ENCODE data around the gene NUDT17.
A peak's percentile ranks its signal among the peaks of the same experiment; 100 is the strongest.

NUDT17 gene

DNA sequence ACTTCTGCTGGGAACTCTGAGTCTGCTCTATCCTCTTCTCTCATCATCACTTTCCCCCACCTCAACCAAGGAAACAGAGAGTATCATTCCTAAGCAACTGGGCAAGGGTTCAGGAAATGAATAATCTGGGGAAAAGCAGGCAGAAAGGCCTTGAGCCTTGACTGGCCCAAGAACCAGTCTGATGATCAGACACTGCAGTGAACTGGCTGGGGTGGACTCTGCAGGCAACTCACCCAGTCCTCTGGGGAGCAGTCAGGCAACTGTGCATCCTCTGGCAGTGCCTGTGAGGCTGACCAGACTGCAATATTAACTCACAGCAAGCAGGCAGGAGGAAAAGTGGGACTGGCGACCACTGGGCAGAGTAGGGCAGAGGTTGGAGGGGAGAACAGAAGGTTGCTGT, 39.2 kb downstream of the NUDT17 start:
- no peak for TF ChIP-seq Cebpa-rat (IDR thresholded peaks at IDR 0.05)
- H3K27me3 ChIP-seq: peaks cover 10 to 18% (median 13%) of the 10 kb centered on the region in 11 experiments; a peak in 20 of 22 replicates
- H3K36me3 ChIP-seq: no peaks in the 10 kb centered on the region
- no peak overlapping the region for H3K9ac ChIP-seq
- H3K9me3 ChIP-seq (replicated peaks in 1 of 11): no peaks in the 10 kb centered on the region
- peaks cover 0 to 10% (median 0%) of the 10 kb centered on the region in 11 experiments; a peak in 1 of 22 replicates for H4K20me1 ChIP-seq
- no peak overlapping the region for H3K27ac ChIP-seq
- H3K4me1 ChIP-seq: peaks cover 4 to 11% (median 7%) of the 10 kb centered on the region in 10 experiments; a peak in 17 of 20 replicates
- H3K4me3 ChIP-seq: no peak overlapping the region
- H3K4me2 ChIP-seq: peak overlapping the region in 1 of 11 experiments; percentile 86; a peak in 1 of 22 replicates

GRCh38 chr1:145885738-145886287, 40.4 kb downstream of the NUDT17 start, which contains the start of gene ANKRD35:
Gene ANKRD35, minus strand, starts transcription at chr1:145885866. Its CDS starts 108 bp downstream, at chr1:145885758.
- no peaks in the 10 kb centered on the region for H3K9me3 ChIP-seq (replicated peaks in 1 of 11)

DNA sequence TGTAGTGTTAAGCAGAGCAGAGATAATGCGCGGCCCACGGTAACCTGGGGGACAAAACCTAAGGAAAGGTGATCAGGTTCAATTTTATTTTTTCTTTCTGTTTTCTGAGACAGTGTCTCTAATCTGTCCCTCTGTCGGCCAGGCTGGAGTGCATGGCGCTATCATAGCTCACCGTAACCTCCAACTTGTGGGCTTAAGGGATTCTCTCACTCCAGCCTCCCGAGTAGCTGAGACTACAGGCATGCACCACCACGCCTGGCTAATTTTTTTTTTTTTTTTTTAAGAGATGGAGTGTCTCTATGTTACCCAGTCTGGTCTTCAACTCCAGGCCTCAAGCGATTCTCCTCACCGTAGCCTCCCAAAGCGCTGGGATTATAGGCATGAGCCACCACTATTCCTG, 41.0 kb downstream of the NUDT17 start:
- peak overlapping the region; percentile 56 to 75 (median 65); a peak in 18 of 20 replicates for H3K4me3 ChIP-seq
- peak overlapping the region in 3 of 11 experiments; percentile 30 to 41 (median 41); a peak in 3 of 22 replicates for H3K9ac ChIP-seq
- peaks cover 4 to 11% (median 7%) of the 10 kb centered on the region in 10 experiments; a peak in 18 of 20 replicates for H3K4me1 ChIP-seq

More at GRCh38 chr1:145885738-145886287, 40.4 kb downstream of the NUDT17 start, which contains the start of gene ANKRD35:
- Histone ChIP-seq H3K4me1 (peaks cover 4 to 11% (median 7%) of the 10 kb centered on the region in 10 experiments; a peak in 17 of 20 replicates), H3K4me2 (peak within 1 kb of the TSS; percentile 80 to 93 (median 88)), H3K27me3 (peaks cover 10 to 18% (median 13%) of the 10 kb centered on the region in 11 experiments; a peak in 20 of 22 replicates), H3K9ac (peak within 1 kb of the TSS in 7 of 11 experiments; percentile 30 to 50 (median 41); a peak in 8 of 22 replicates), H3K36me3 (no peaks in the 10 kb centered on the region), H3K27ac (no peak within 1 kb of the TSS), H3K4me3 (peak within 1 kb of the TSS; percentile 56 to 75 (median 65)), H4K20me1 (peaks cover 0 to 10% (median 0%) of the 10 kb centered on the region in 11 experiments; a peak in 1 of 22 replicates)
- no peak for TF ChIP-seq Cebpa-rat (IDR thresholded peaks at IDR 0.05)

DNA sequence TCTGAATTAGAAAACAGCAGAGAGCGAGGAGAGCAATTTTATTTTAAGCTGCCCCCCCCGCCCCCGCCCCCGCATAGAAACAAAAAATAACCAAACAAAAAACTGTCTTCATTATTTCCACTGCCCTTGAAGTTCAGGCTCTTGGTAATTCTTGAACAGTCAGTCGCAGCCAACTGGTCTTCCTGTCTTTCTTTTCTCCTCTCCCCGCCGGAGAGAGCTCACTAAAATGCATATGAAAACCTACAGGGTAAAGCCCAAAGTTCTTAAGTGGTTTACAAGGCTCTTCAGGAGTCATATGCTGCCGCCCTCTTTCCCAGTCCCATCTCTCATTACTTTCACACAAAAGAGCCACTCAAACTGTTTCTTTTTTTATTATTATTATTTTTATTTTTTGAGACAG, 41.4 kb downstream of the NUDT17 start:
- H3K36me3 ChIP-seq: no peaks in the 10 kb centered on the region
- peaks cover 0 to 10% (median 0%) of the 10 kb centered on the region in 11 experiments; a peak in 1 of 22 replicates for H4K20me1 ChIP-seq
- peaks cover 7 to 16% (median 11%) of the 10 kb centered on the region in 10 experiments; a peak in 19 of 20 replicates for H3K4me1 ChIP-seq
- H3K4me2 ChIP-seq: peak overlapping the region in 1 of 11 experiments; percentile 80; a peak in 1 of 22 replicates
- H3K9me3 ChIP-seq (replicated peaks in 1 of 11): no peaks in the 10 kb centered on the region
- H3K9ac ChIP-seq: no peak overlapping the region
- TF ChIP-seq Cebpa-rat (IDR thresholded peaks at IDR 0.05): no peak
- no peak overlapping the region for H3K4me3 ChIP-seq
- no peak overlapping the region for H3K27ac ChIP-seq
- peaks cover 10 to 18% (median 13%) of the 10 kb centered on the region in 11 experiments; a peak in 20 of 22 replicates for H3K27me3 ChIP-seq

More for the DNA sequence above, 41.0 kb downstream of the NUDT17 start:
- Histone ChIP-seq H3K4me2 (peak overlapping the region; percentile 80 to 93 (median 88)), H4K20me1 (peaks cover 0 to 10% (median 0%) of the 10 kb centered on the region in 11 experiments; a peak in 1 of 22 replicates), H3K27me3 (peaks cover 10 to 18% (median 13%) of the 10 kb centered on the region in 11 experiments; a peak in 20 of 22 replicates), H3K9me3 (replicated peaks in 1 of 11) (no peaks in the 10 kb centered on the region), H3K36me3 (no peaks in the 10 kb centered on the region), H3K27ac (no peak overlapping the region)
- no peak for TF ChIP-seq Cebpa-rat (IDR thresholded peaks at IDR 0.05)

GRCh38 chr1:145887631-145888030, 42.2 kb downstream of the NUDT17 start:
- Histone ChIP-seq H3K4me3 (no peak overlapping the region), H4K20me1 (peaks cover 0 to 10% (median 0%) of the 10 kb centered on the region in 11 experiments; a peak in 1 of 22 replicates), H3K4me2 (no peak overlapping the region), H3K4me1 (peaks cover 14 to 24% (median 19%) of the 10 kb centered on the region in 10 experiments), H3K27ac (no peak overlapping the region), H3K36me3 (no peaks in the 10 kb centered on the region), H3K27me3 (peaks cover 10 to 18% (median 13%) of the 10 kb centered on the region in 11 experiments; a peak in 20 of 22 replicates), H3K9ac (no peak overlapping the region), H3K9me3 (replicated peaks in 1 of 11) (no peaks in the 10 kb centered on the region)
- no peak for TF ChIP-seq Cebpa-rat (IDR thresholded peaks at IDR 0.05)

GRCh38 chr1:145889722-145890121, 44.3 kb downstream of the NUDT17 start:
- H3K27ac ChIP-seq: no peak overlapping the region
- no peak for TF ChIP-seq Cebpa-rat (IDR thresholded peaks at IDR 0.05)
- H4K20me1 ChIP-seq: peaks cover 0 to 8% (median 0%) of the 10 kb centered on the region in 11 experiments; a peak in 1 of 22 replicates
- no peak overlapping the region for H3K9ac ChIP-seq
- H3K4me1 ChIP-seq: peaks cover 14 to 25% (median 19%) of the 10 kb centered on the region in 10 experiments
- H3K36me3 ChIP-seq: no peaks in the 10 kb centered on the region
- H3K4me2 ChIP-seq: no peak overlapping the region
- peaks cover 8 to 9% (median 9%) of the 10 kb centered on the region in 11 experiments; a peak in 20 of 22 replicates for H3K27me3 ChIP-seq
- no peaks in the 10 kb centered on the region for H3K9me3 ChIP-seq (replicated peaks in 1 of 11)
- H3K4me3 ChIP-seq: no peak overlapping the region

DNA sequence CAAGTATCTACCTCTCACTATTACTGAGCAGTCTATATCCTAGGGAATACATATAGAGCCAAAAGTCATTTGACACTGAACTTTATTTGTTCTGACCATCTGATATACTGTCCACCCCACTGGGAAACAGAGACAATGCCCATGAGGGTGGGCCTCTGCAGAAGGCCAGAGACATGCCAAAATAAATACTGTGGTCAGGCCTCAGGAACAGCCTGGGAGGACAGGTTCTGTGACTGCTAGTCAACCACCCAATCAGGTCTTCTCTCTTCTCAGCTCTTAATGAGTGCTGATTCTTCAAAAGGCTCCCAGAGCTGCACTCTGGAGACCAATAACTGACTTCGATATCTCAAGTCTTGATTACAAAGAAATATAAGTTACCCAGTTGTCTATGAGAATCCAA, 45.7 kb downstream of the NUDT17 start:
- Histone ChIP-seq H3K4me2 (0 out of 22 replicates have a peak overlapping the region, but pooled peaks of 1 of the 11 experiments have one; percentile 66), H3K27ac (no peak overlapping the region), H3K9ac (peak overlapping the region in 3 of 11 experiments; percentile 32 to 47 (median 40); a peak in 3 of 22 replicates)

GRCh38 chr1:145891587-145892485, 46.4 kb downstream of the NUDT17 start:
- Histone ChIP-seq H3K9ac (peak overlapping the region in 9 of 11 experiments; percentile 20 to 66 (median 47); a peak in 14 of 22 replicates), H3K4me1 (peaks cover 6 to 16% (median 12%) of the 10 kb centered on the region in 10 experiments; a peak in 19 of 20 replicates), H3K36me3 (no peaks in the 10 kb centered on the region), H3K4me3 (no peak overlapping the region), H3K4me2 (peak overlapping the region; percentile 4 to 78 (median 56); a peak in 18 of 22 replicates), H3K27ac (peak overlapping the region in 3 of 11 experiments; percentile 11 to 16 (median 12); a peak in 3 of 22 replicates), H3K9me3 (replicated peaks in 1 of 11) (no peaks in the 10 kb centered on the region), H4K20me1 (no peaks in the 10 kb centered on the region), H3K27me3 (no peaks in the 10 kb centered on the region)
- TF ChIP-seq Cebpa-rat (IDR thresholded peaks at IDR 0.05): no peak

More for the DNA sequence above, 45.7 kb downstream of the NUDT17 start:
- H3K36me3 ChIP-seq: no peaks in the 10 kb centered on the region
- no peaks in the 10 kb centered on the region for H3K27me3 ChIP-seq
- H3K9me3 ChIP-seq (replicated peaks in 1 of 11): no peaks in the 10 kb centered on the region
- no peak for TF ChIP-seq Cebpa-rat (IDR thresholded peaks at IDR 0.05)
- H3K4me1 ChIP-seq: peaks cover 8 to 20% (median 12%) of the 10 kb centered on the region in 10 experiments; a peak in 19 of 20 replicates
- no peak overlapping the region for H3K4me3 ChIP-seq
- H4K20me1 ChIP-seq: no peaks in the 10 kb centered on the region

Data from BLaER1 treated with 17β-estradiol and CSF1 and Interleukin-3, amounts not matched to agents 10 nM and 100 nM (cell line).